ENCODE results near the gene C11orf21.
"Not testable (repeated sequence)": the region's sequence is repeated elsewhere in the genome, so short reads cannot be mapped to it uniquely, and the experiment has no call there.

The C11orf21 gene

GRCh38 chr11:2301631-2302305 is at the start of gene C11orf21, which contains the start of gene TSPAN32:
Gene C11orf21 (minus strand): TSS chr11:2301918. CDS start chr11:2301808, 110 bp downstream.
Gene TSPAN32 (plus strand): TSS chr11:2302013. CDS start chr11:2302150, 137 bp downstream.
- no peak for DNase-seq (ENCODE audit: low read depth)

- DNase-seq (ENCODE audit: low read depth) = no peak
Observed at GRCh38 chr11:2348986-2349385, 47.3 kb upstream of the C11orf21 start.

- no peak for DNase-seq (ENCODE audit: low read depth)
Observed at GRCh38 chr11:2347308-2347830, 45.7 kb upstream of the C11orf21 start.

DNA sequence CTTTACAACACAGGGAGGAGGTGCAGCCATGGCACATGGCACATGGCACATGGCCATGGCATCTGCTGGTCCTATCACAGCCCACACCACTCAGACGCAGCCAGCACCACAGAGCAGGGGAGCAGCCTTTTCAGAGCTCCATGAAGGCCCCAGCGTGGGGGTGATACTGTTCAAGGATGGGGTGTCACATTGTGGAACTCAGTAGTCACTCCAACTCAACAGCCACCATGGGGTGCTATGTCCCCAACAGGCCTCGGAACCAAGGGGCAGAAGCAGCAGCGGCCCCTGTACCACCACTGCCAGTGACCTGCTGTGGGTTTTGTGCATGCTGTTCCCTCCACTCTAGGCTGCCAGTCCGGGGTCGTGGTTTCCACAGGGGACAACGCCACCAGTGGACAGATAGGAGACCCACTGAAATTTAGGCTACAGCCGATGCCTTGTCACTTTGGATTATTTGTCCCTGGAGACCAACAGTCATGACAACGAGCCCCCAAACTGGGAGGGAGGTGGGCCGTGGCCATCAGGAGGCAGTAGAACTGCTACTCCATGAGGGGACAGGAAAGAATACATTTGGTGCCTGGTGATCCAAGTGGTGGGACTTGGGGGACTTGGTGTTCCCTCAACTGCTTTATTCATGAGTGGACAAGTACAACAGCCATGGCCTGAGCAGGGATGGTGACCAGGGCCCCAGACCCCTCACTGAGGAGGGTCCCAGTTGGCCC is 45.0 kb upstream of the C11orf21 start:
- no peak for DNase-seq (ENCODE audit: low read depth)

DNA sequence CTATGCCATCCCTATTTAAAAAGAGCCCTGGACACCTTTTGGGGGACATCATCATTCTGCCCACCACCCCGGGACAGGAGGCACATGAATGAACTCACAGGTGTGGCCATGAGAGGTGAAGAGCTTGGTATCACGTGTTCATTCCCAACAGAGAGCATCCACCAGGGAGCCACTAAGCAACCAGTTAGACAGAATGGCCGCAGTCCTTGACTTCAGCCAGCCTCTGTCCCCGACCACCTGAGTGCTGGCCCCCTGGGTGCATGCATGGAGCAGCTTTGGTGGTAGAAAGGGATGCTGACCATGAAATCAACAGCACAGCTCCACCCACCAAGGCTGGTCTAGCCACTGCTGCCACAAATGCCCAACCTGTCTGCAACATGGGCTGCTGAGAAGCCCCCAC is 44.3 kb upstream of the C11orf21 start:
- no peak for DNase-seq (ENCODE audit: low read depth)

GRCh38 chr11:2345050-2345449 is 43.3 kb upstream of the C11orf21 start:
- DNase-seq (ENCODE audit: low read depth) = no peak

DNA sequence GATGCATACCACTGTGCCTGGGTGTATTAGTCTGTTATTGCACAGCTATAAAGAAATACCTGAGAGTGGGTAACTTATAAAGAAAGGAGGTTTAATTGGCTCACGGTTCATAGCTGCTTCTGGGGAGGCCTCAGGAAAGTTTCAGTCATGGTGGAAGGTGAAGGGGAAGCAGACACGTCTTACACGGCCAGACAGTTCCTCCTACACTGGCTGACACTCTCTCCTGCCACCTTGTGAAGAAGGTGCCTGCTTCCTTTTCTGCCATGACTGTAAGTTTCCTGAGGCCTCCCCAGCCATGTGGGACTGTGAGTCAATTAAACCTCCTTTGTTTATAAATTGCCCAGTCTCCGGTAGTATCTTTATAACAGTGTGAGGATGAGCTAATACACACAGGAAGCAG is 41.8 kb upstream of the C11orf21 start:
- no peak for DNase-seq (ENCODE audit: low read depth)

GRCh38 chr11:2342981-2343380 is 41.3 kb upstream of the C11orf21 start:
- no peak for DNase-seq (ENCODE audit: low read depth)

GRCh38 chr11:2342557-2342956 is 40.8 kb upstream of the C11orf21 start:
- no peak for DNase-seq (ENCODE audit: low read depth)

- DNase-seq (ENCODE audit: low read depth) = not testable (repeated sequence)
Observed at GRCh38 chr11:2338760-2339159, 37.0 kb upstream of the C11orf21 start.

- not testable (repeated sequence) for DNase-seq (ENCODE audit: low read depth)
Observed at GRCh38 chr11:2335286-2335685, 33.6 kb upstream of the C11orf21 start.

- not testable (repeated sequence) for DNase-seq (ENCODE audit: low read depth)
Observed at GRCh38 chr11:2333486-2334205, 31.9 kb upstream of the C11orf21 start.

DNA sequence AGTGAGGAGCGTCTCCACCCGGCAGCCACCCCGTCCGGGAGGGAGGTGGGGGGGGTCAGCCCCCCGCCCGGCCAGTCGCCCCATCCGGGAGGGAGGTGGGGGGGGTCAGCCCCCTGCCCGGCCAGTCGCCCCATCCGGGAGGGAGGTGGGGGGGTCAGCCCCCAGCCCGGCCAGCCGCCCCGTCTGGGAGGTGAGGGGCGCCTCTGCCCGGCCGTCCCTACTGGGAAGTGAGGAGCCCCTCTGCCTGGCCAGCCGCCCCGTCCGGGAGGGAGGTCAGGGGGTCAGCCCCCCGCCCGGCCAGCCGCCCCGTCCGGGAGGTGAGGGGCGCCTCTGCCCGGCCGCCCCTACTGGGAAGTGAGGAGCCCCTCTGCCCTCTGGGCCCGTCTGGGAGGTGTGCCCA is 30.9 kb upstream of the C11orf21 start:
- not testable (repeated sequence) for DNase-seq (ENCODE audit: low read depth)

GRCh38 chr11:2331404-2331803 is 29.7 kb upstream of the C11orf21 start:
- no peak for DNase-seq (ENCODE audit: low read depth)

DNA sequence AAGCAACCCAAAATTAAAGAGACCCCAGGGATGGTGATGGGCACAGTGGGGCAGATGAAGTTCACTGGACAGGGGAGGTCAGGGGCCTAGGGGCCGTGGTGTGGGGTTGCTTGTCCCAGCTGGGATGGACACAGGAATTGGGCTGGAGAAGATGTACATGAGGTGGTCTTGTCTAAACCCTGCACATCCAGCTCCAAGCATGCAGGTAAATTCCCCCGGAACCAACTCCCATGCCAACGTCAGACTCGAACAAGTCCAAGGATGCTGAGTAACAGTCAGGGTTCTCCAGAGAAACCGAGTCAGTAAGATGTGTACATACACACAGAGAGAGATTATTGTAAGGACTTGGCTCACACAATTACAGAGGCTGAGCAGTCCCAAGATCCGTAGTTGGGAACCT is 29.0 kb upstream of the C11orf21 start:
- DNase-seq (ENCODE audit: low read depth) = no peak

GRCh38 chr11:2329551-2329950 is 27.8 kb upstream of the C11orf21 start:
- DNase-seq (ENCODE audit: low read depth) = no peak

- DNase-seq (ENCODE audit: low read depth) = no peak
Observed at GRCh38 chr11:2328656-2329354, 27.1 kb upstream of the C11orf21 start.

DNA sequence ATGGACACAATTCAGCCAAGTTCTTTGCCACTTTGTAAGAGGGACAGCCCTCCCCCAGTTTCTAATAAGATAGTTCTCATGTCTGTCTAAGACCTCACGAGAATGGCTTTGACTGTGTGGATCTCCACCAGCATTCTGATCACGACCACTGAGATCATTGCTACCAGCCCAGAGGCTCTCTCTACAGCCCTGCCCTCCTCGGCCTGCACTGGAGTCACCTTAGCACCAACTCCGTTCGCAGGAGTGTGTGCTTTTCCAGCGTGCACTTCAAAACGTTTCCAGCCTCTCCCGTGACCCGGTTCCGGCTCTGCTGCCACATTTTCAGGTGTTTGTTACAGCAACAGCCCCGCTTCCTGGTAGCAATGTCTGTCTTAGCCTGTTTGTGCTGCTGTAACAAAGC is 26.3 kb upstream of the C11orf21 start:
- DNase-seq (ENCODE audit: low read depth) = no peak

- no peak for DNase-seq (ENCODE audit: low read depth)
Observed at GRCh38 chr11:2327032-2327431, 25.3 kb upstream of the C11orf21 start.

DNA sequence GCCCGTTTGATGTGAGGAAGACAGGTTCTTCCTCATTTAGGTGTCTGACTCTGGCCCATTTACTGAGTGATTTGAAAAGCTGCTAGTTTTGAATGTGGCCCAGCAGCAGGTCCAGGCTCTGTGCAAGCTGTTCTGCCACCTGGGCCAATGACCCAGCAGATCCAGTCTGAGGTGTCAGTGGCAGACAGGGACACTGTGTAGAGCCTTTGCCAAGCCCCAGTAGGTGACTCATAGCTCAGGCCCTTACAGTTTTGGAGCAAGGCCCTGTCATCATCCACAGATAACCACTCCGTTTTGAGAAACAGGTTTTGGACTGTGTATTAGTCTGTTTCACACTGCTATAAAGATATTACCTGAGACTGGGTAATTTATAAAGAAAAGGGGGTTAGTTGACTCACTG is 24.0 kb upstream of the C11orf21 start:
- no peak for DNase-seq (ENCODE audit: low read depth)

DNA sequence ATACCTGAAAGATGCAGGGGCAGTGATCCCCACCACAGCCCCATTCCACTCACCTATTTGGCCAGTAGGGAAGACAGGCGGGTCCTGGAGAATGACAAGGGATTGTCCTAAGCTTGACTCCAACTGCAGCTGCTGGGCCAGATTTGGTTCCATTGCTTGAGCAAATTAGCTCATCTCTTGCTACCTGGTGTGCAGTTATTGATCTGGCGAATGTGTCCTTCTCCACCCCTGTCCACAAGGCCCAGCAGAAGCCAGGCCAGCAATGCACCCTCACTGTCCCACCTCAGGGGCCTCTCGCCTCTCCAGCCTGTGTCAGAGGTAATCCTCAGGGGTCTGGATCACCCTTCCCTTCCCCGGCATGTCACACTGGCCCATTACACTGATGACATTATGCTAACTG is 23.4 kb upstream of the C11orf21 start:
- DNase-seq (ENCODE audit: low read depth) = no peak

- no peak for DNase-seq (ENCODE audit: low read depth)
Observed at GRCh38 chr11:2321311-2321683, 19.6 kb upstream of the C11orf21 start.
